ENCODE measurements around the gene LEFTY2.
"Not testable (repeated sequence)": the region's sequence is repeated elsewhere in the genome, so short reads cannot be mapped to it uniquely, and the experiment has no call there.

The LEFTY2 gene

DNA sequence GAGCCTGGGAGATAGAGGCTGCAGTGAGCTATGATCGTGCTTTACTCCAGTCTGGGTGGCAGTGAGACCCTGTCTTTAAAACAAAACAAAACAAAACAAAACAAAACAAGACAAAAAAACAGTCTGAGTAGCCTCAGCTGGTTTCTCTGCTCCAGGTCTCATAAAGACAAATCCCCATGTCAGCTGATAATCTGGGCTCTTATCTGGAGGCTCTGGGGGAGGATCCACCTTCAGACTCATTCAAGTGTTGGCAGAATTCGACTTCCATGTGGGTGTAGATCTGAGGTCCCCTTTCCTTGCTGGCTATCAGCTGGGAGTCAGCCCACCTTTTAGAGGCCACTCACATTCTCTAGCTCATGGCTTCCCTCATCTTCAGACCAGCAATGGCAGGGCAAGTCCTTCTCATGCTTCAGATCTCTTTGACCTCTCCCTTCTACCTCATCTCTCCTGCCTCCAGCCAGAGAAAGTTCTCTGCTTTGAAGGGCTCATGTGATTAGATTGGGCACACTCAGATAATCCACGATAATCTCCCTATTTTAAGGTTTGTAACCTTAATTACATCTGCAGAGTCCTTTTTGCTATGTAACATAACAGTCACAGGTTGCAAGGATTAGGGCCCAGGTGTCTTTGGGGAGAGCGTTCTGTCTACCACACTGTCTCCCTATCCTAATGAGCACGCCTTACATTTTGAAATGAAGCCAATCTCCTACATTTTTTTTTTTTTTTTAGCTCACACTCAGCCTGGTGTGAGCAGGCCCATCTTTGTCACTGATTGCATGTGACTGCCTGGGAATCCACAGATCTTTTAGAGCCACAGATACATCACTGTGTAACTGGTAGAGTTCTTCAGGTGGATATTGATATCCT lies 9.5 kb downstream of the LEFTY2 start:
- TF ChIP-seq, protein P1, sequence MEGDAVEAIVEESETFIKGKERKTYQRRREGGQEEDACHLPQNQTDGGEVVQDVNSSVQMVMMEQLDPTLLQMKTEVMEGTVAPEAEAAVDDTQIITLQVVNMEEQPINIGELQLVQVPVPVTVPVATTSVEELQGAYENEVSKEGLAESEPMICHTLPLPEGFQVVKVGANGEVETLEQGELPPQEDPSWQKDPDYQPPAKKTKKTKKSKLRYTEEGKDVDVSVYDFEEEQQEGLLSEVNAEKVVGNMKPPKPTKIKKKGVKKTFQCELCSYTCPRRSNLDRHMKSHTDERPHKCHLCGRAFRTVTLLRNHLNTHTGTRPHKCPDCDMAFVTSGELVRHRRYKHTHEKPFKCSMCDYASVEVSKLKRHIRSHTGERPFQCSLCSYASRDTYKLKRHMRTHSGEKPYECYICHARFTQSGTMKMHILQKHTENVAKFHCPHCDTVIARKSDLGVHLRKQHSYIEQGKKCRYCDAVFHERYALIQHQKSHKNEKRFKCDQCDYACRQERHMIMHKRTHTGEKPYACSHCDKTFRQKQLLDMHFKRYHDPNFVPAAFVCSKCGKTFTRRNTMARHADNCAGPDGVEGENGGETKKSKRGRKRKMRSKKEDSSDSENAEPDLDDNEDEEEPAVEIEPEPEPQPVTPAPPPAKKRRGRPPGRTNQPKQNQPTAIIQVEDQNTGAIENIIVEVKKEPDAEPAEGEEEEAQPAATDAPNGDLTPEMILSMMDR (IDR thresholded peaks at IDR 0.05; ENCODE audit: low read depth, low read length), result no peak
- H3K4me3 ChIP-seq (ENCODE audit: low read depth, low read length), result no peak overlapping the region

DNA sequence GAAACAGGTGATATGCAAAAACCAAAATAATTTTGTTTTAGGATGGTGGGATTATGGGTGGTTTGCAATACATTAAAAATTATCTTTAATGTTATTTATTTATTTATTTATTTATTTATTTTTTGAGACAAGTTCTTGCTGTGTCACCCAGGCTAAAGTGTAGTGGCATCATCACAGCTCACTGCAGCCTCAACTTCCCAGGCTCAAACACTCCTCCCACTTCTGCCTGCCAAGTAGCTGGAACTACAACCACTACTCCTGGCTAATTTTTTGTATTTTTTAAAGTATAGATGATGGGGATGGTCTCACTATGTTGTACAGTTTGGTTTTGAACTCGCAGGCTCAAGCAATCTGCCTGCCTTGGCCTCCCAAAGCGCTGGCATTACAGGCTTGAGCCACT lies 10.5 kb downstream of the LEFTY2 start:
- H3K4me3 ChIP-seq (ENCODE audit: low read depth, low read length), result no peak overlapping the region
- TF ChIP-seq, protein P1 (IDR thresholded peaks at IDR 0.05; ENCODE audit: low read depth, low read length), result no peak

DNA sequence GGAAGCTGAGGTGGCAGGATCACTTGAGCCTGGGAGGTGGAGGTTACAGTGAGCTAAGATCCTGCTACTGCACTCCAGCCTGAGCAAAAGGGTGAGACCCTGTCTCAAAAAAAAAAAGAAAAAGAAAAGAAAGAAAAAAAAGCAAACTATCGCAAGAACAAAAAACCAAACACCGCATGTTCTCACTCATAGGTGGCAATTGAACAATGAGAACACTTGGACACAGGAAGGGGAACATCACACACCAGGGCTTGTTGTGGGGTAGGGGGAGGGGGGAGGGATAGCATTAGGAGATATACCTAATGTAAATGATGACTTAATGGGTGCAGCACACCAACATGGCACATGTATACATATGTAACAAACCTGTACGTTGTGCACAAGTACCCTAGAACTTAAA lies 11.6 kb downstream of the LEFTY2 start:
- not testable (repeated sequence) for H3K4me3 ChIP-seq (ENCODE audit: low read depth, low read length)

DNA sequence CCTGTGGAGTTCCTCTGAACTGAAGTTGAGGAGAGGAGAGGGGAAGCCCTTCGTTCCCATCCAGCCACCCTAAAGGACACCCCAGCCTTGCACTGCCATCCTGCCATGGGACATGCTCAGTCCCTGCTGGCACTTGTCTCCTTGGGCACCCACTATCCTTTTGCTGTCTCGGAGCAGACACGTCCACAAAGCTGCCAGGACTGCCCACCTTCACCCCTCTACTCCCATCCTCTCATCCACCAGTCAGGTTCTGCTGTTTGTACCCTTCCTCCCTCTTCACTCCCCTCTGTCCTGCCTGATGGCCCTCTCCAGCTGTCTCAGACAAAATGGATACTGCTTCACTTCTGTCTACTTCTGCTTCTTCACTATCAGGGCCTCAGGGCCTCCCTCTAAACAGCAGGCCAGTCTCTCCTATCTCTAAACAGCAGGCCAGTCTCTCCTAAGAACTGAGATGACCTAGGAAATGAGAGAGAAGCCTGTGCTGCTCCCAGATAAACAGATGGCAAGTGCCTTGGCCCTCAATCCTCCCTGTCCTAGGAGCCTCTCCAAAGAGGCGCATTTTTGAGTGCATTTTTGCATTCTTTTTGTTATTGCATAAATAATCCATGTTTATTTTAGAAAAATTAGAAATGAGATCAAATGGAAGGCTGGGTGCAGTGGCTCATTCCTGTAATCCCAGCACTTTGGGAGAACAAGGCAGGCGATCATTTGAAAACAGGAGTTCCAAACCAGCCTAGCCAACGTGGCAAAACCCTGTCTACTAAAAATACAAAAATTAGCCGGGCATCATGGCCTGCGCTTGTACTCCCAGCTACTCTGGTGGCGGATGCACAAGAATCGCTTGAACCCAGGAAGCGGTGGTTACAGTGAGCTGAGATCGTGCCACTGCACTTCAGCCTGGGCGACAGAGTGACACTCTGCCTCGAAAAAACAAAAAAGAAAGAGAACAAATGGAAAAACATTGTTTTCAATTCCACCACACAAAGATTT lies 12.5 kb downstream of the LEFTY2 start:
- TF ChIP-seq, protein P1 (IDR thresholded peaks at IDR 0.05; ENCODE audit: low read depth, low read length), result no peak
- no peak overlapping the region for H3K4me3 ChIP-seq (ENCODE audit: low read depth, low read length)

DNA sequence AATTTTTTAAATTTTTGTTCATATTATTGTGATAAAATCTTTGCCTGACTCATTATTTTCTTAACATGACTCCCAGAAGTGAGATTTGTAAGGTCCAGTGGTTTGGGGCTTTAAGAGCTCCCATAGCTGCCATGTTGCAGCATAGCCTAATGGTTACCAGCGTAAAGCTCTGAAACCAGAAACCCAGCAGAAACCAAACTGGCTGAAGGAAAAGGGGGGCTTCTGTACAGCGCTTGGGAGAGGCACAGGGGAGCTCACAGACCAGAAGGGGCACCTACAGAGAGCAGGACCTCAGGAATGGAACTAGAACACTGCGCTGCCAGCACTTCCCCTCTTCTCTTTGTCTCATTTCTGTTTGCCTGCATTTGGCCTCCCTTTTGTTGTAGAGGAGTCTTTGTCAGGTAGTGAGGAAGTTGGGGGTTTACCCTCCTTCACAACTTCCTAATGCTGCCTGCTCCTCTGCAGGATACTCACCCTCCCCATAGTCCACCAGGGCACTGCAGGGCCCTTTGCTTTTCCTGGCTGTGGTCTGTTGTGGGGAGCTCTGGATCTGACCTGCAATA lies 14.4 kb downstream of the LEFTY2 start:
- TF ChIP-seq, protein P1 (IDR thresholded peaks at IDR 0.05; ENCODE audit: low read depth, low read length), result no peak
- H3K4me3 ChIP-seq (ENCODE audit: low read depth, low read length), result no peak overlapping the region

DNA sequence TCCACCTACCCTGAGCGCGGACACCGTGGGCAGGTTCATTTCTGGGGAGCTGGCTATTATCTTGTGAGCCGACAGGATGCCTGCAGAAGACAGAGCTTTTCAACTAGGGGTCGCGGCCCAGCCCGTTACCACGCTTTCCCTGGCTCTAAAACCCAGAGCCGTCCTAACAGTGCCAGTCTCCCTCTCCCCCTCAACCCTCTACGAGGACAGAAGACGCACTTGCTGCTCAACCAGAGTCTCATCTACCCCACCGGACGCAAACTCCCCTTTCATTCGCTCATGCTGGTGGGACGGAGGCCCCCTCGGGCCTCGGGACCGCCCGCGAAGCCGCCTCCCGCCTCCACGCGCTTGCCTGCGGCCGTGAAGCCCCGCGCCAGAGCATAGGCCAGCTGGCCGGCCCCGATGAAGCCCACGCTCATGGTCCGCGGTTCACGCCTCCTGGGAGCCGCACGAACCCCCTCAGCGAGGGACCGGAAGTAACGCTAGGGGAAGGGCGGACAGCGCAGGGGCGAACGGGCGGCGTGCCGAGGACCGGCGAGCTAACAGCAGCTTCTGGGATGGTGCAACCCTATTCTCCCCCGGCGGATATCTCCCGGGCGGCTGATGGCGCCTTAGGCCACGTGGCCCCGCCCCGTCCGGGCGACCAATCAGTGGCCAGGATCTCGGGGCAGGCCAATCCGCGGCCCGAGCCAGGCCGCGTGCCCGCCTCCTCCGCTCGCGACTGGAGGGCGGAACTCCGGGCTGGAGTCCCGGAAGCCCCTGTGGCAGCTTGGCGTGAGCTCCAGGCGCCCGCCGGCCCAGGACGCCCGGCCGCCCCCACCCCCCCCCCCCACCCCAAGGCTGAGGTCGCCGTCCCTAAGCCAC lies 17.1 kb downstream of the LEFTY2 start, which contains the start of gene PYCR2:
PYCR2 (minus strand) TSS at position 559 of the 864 bp plus-strand sequence; CDS start at position 419, 140 bp downstream.
- peak within 1 kb of the TSS; percentile 92 for H3K4me3 ChIP-seq (ENCODE audit: low read depth, low read length)
- TF ChIP-seq, protein P1 (IDR thresholded peaks at IDR 0.05; ENCODE audit: low read depth, low read length), result no peak

DNA sequence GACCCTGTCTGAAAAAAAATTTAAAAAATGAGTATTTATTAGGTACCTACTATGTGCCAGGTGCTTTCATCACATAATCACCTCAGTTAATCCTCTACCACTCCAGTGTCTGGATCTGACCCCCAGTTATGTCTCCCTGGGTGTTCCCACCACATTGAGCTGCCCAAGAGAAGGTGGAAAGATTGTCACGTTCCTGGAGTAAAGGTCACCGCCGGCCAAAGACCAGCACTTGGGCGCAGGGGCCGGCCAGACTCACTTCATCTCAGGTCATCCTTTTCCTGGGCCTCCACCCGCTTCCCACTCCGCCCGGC lies 17.7 kb downstream of the LEFTY2 start:
- peak overlapping the region; percentile 92 for H3K4me3 ChIP-seq (ENCODE audit: low read depth, low read length)
- TF ChIP-seq, protein P1 (IDR thresholded peaks at IDR 0.05; ENCODE audit: low read depth, low read length), result no peak

Data from WI38 (cell line).